ENCODE measurements around the gene RNF157. TPM values are rescaled to one million over a fixed set of nuclear protein-coding genes. Genes with fewer than 3 reads are reported as not detected.

Gene RNF157
- total RNA-seq, 4 donors from 2014 or later: 8.4 to 23.5 (median 17.4) TPM

- ATAC-seq (ENCODE audit: low FRiP score) (no peak), DNase-seq (ENCODE audit: low spot score) (no peak)
Observed at GRCh38 chr17:76130473-76130872, 109.8 kb downstream of the RNF157 start.

GRCh38 chr17:76125922-76126321 lies 114.4 kb downstream of the RNF157 start:
- TF ChIP-seq, protein P1, sequence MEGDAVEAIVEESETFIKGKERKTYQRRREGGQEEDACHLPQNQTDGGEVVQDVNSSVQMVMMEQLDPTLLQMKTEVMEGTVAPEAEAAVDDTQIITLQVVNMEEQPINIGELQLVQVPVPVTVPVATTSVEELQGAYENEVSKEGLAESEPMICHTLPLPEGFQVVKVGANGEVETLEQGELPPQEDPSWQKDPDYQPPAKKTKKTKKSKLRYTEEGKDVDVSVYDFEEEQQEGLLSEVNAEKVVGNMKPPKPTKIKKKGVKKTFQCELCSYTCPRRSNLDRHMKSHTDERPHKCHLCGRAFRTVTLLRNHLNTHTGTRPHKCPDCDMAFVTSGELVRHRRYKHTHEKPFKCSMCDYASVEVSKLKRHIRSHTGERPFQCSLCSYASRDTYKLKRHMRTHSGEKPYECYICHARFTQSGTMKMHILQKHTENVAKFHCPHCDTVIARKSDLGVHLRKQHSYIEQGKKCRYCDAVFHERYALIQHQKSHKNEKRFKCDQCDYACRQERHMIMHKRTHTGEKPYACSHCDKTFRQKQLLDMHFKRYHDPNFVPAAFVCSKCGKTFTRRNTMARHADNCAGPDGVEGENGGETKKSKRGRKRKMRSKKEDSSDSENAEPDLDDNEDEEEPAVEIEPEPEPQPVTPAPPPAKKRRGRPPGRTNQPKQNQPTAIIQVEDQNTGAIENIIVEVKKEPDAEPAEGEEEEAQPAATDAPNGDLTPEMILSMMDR (IDR thresholded peaks at IDR 0.05): no peak
- DNase-seq (ENCODE audit: low spot score) (no peak), ATAC-seq (ENCODE audit: low FRiP score) (no peak)

More at GRCh38 chr17:76130473-76130872, 109.8 kb downstream of the RNF157 start:
- TF ChIP-seq, protein P1 (IDR thresholded peaks at IDR 0.05): no peak

GRCh38 chr17:76125391-76125675 lies 115.0 kb downstream of the RNF157 start:
- DNase-seq (ENCODE audit: low spot score): no peak
- TF ChIP-seq, protein P1 (IDR thresholded peaks at IDR 0.05): no peak
- no peak for ATAC-seq (ENCODE audit: low FRiP score)

GRCh38 chr17:76124582-76125390 lies 115.5 kb downstream of the RNF157 start:
- TF ChIP-seq, protein P1 (IDR thresholded peaks at IDR 0.05): no peak
- DNase-seq (ENCODE audit: low spot score) (no peak), ATAC-seq (ENCODE audit: low FRiP score) (no peak)

- no peak for ATAC-seq (ENCODE audit: low FRiP score)
- TF ChIP-seq, protein P1 (IDR thresholded peaks at IDR 0.05): no peak
- no peak for DNase-seq (ENCODE audit: low spot score)
Observed at GRCh38 chr17:76123749-76124581, 116.3 kb downstream of the RNF157 start.

DNA sequence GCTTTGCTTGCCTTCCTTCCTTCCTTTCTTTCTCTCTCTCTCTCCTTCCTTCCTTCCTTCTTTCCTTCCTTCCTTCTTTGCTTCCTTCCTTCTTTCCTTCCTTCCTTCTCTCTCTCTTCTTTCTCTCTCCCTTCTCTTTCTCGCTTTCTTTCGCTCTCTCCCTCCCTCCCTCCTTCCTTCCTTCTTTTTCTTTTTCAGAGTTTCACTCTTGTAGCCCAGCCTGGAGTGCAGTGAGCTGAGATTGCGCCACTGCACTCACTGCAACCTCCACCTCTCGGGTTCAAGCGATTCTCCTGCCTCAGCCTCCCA lies 117.1 kb downstream of the RNF157 start:
- TF ChIP-seq, protein P1 (IDR thresholded peaks at IDR 0.05): no peak
- DNase-seq (ENCODE audit: low spot score) (no peak), ATAC-seq (ENCODE audit: low FRiP score) (no peak)

All from omental fat pad (tissue), 4 donors.